Activated CD4-positive, alpha-beta T cell treated with anti-CD3 and anti-CD28 coated beads, Interleukin-2, Interleukin-6, amounts not matched to agents 100 ng/mL and 50 ng/mL, durations not matched to agents 16 hours and 8 hours (primary cell): Measurements from ENCODE around the gene RALGAPA1.
A peak's percentile ranks its signal among the peaks of the same experiment; 100 is the strongest.
"Not testable (repeated sequence)": the region's sequence is repeated elsewhere in the genome, so short reads cannot be mapped to it uniquely, and the experiment has no call there.

Experiments used
- DNase-seq: peaks from one replicate; pipeline ENCODE4 v3.0.0-alpha.2; 2020

Gene RALGAPA1

GRCh38 chr14:35760143-35760542 lies 49.0 kb downstream of the RALGAPA1 start:
- no peak for DNase-seq

- no peak for DNase-seq
Measured at GRCh38 chr14:35758523-35759129, 50.5 kb downstream of the RALGAPA1 start.

- no peak for DNase-seq
Measured at GRCh38 chr14:35754671-35755070, 54.4 kb downstream of the RALGAPA1 start.

GRCh38 chr14:35752380-35752779 lies 56.7 kb downstream of the RALGAPA1 start:
- DNase-seq: no peak

GRCh38 chr14:35750202-35750904 lies 58.7 kb downstream of the RALGAPA1 start:
- no peak for DNase-seq

GRCh38 chr14:35747379-35747778 lies 61.7 kb downstream of the RALGAPA1 start:
- DNase-seq: no peak

GRCh38 chr14:35742442-35742841 lies 66.7 kb downstream of the RALGAPA1 start:
- DNase-seq: peak; percentile 60

GRCh38 chr14:35742032-35742371 lies 67.1 kb downstream of the RALGAPA1 start:
- DNase-seq: peak; percentile 30

GRCh38 chr14:35741345-35742031 lies 67.6 kb downstream of the RALGAPA1 start:
- DNase-seq: no peak

GRCh38 chr14:35740215-35740614 lies 68.9 kb downstream of the RALGAPA1 start:
- no peak for DNase-seq

GRCh38 chr14:35735163-35735562 lies 73.9 kb downstream of the RALGAPA1 start:
- DNase-seq: not testable (repeated sequence)

- DNase-seq: not testable (repeated sequence)
Measured at GRCh38 chr14:35733510-35733909, 75.6 kb downstream of the RALGAPA1 start.

- DNase-seq: no peak
Measured at GRCh38 chr14:35730871-35731270, 78.2 kb downstream of the RALGAPA1 start.

GRCh38 chr14:35727764-35728163 lies 81.3 kb downstream of the RALGAPA1 start:
- no peak for DNase-seq

GRCh38 chr14:35725930-35726329 lies 83.2 kb downstream of the RALGAPA1 start:
- DNase-seq: peak; percentile 3

- no peak for DNase-seq
Measured at GRCh38 chr14:35715079-35715478, 94.0 kb downstream of the RALGAPA1 start.

- no peak for DNase-seq
Measured at GRCh38 chr14:35712466-35712865, 96.6 kb downstream of the RALGAPA1 start.

- no peak for DNase-seq
Measured at GRCh38 chr14:35708062-35708461, 101.0 kb downstream of the RALGAPA1 start.

- DNase-seq: no peak
Measured at GRCh38 chr14:35705636-35706035, 103.5 kb downstream of the RALGAPA1 start.

GRCh38 chr14:35704793-35705493 lies 104.2 kb downstream of the RALGAPA1 start:
- DNase-seq: no peak

- DNase-seq: no peak
Measured at GRCh38 chr14:35701531-35701930, 107.6 kb downstream of the RALGAPA1 start.

GRCh38 chr14:35699791-35700444 lies 109.2 kb downstream of the RALGAPA1 start:
- DNase-seq: no peak

GRCh38 chr14:35696575-35696974 lies 112.5 kb downstream of the RALGAPA1 start:
- no peak for DNase-seq
